PFSK-1 (cell line): ENCODE data around the gene C1QL3.

Experiments used
- FOXP2 ChIP-seq: optimal IDR thresholded peaks from 2 replicates; pipeline ENCODE3; 2011; ENCODE audit warnings: borderline replicate concordance, control low read depth, inconsistent platforms; ENCODE audit not compliant: insufficient read depth; ENCODE audit errors: extremely low read length, extremely low read depth
- POLR2AphosphoS5 ChIP-seq: IDR thresholded peaks from 2 replicates; pipeline ENCODE4 v1.6.1; 2012; ENCODE audit warnings: low read depth, mild to moderate bottlenecking, control low read depth, low read length, moderate library complexity
- REST ChIP-seq, 2 experiments: IDR thresholded peaks; 2 replicates each; pipeline versions ENCODE4 v1.6.1 to v1.8.0; 2011 to 2012; ENCODE audit warnings: low read depth in 2 of 2, low read length in 2 of 2, control low read depth in 1 of 2, inconsistent platforms in 1 of 2, mild to moderate bottlenecking in 1 of 2, moderate library complexity in 1 of 2; ENCODE audit not compliant: insufficient read depth in 1 of 2
- SIN3A ChIP-seq: IDR thresholded peaks from 2 replicates; pipeline ENCODE4 v1.6.1; 2012; ENCODE audit warnings: mild to moderate bottlenecking, low read length, moderate library complexity, borderline replicate concordance; ENCODE audit not compliant: insufficient read depth
- TAF1 ChIP-seq: IDR thresholded peaks from 2 replicates; pipeline ENCODE4 v1.6.1; 2012; ENCODE audit warnings: low read length, control low read depth, borderline replicate concordance; ENCODE audit not compliant: insufficient read depth

DNA sequence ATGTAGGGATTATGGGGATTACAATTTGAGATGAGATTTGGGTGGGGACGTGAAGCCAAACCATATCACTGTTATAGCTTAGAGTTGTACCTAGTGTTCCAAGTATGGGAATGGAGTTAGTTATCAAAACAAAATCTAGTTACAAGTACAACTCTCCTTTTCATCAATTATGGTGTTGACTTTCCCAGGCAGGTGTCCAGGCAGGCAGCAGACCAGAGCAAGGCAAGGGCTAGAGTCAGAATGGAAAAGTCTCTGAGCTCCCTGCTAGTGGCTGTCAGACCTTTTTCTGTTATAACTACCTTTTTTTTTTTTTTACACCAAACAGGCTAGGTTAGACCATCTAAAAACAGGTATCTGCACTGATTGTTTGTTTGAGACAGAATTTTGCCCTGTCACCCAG lies 55.7 kb downstream of the C1QL3 start:
- TF ChIP-seq REST (IDR thresholded peaks at IDR 0.05; ENCODE audit: insufficient read depth in 1 of 2, low read depth in 2 of 2, low read length in 2 of 2) (no peak), POLR2AphosphoS5 (no peak), TAF1 (no peak), SIN3A (no peak), FOXP2 (no peak)
